ENCODE data around the gene TPRA1. TPM values are rescaled to one million over a fixed set of nuclear protein-coding genes. Genes with fewer than 3 reads are reported as not detected.

The TPRA1 gene
- total RNA-seq, 2 donors from 2014 or later, result 12.5 to 16.6 TPM

DNA sequence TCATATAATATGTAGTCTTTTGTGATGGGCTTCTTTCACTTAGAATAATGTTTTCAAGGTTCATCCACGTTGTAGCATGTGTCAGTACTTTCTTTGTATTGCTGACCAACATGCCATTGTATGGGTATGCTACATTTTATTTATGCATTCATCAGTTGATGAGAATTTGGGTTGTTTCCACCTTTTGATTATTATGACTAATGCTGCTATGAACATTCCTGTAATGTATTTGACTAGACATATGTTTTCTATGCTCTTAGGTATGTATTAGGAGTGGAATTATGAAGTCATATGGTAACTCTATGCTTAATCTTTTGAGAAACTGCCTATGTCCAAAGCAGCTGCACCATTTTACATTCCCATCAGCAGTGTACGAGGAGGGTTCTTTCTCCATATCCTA is 35.3 kb upstream of the TPRA1 start:
- no peaks in the 10 kb centered on the region for H3K9me3 ChIP-seq (ENCODE audit: control insufficient read depth, low read length, poor library complexity, severe bottlenecking)
- ATAC-seq (no peak), DNase-seq (no peak)
- Mint-ChIP-seq H3K27me3 (peaks cover 13% of the 10 kb centered on the region), H3K4me1 (peaks cover 31% of the 10 kb centered on the region), H3K27ac (no peak overlapping the region), H3K4me3 (no peak overlapping the region), H3K36me3 (ENCODE audit: low read depth) (peaks cover 6% of the 10 kb centered on the region)

GRCh38 chr3:127624063-127624462 is 33.5 kb upstream of the TPRA1 start:
- H3K4me3 Mint-ChIP-seq, result no peak overlapping the region
- H3K27ac Mint-ChIP-seq, result no peak overlapping the region
- H3K36me3 Mint-ChIP-seq (ENCODE audit: low read depth), result peaks cover 1% of the 10 kb centered on the region
- ATAC-seq (no peak), DNase-seq (no peak)
- H3K9me3 ChIP-seq (ENCODE audit: control insufficient read depth, low read length, poor library complexity, severe bottlenecking), result no peaks in the 10 kb centered on the region
- no peaks in the 10 kb centered on the region for H3K27me3 Mint-ChIP-seq
- H3K4me1 Mint-ChIP-seq, result peaks cover 20% of the 10 kb centered on the region

DNA sequence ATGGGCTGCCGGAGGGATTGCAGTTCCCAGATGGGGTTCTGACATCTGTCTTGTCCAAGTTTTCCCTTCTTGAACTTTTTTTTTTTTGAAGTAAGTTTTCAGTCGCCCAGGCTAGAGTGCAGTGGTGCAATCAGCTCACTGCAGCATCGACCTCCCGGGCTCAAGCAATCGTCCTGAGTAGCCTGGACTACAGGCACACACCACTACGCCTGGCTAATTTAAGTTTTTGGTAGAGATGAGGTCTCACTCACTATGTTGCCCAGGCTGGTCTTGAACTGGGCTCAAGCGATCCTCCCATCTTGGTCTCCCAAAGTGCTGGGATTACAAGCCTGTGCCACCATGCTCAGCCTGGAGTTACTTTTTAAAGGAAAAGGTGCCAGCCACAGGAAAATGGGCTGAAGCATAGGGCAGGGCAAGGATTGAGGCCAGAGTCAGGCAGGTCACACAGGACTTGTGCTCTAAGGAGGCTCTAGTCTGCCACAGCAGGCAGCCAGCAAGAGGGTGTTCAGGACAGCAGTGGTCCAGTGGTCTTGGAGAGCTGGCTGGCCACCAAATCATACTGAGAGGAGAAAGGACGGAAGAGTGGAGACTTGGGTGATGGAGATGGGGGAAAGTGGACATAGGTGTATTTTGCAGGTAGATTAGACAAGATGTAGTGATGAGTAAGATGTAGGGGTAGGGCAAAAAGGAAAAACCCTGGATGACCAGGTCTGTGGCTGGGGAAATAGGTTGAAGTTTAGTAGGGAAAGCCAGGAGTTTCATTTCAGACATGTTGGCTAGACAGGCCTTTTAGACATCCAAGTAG is 32.4 kb upstream of the TPRA1 start:
- Mint-ChIP-seq H3K36me3 (ENCODE audit: low read depth) (peaks cover 11% of the 10 kb centered on the region), H3K4me3 (no peak overlapping the region), H3K4me1 (peaks cover 14% of the 10 kb centered on the region), H3K27ac (no peak overlapping the region), H3K27me3 (no peaks in the 10 kb centered on the region)
- no peaks in the 10 kb centered on the region for H3K9me3 ChIP-seq (ENCODE audit: control insufficient read depth, low read length, poor library complexity, severe bottlenecking)
- ATAC-seq (no peak), DNase-seq (no peak)

- H3K9me3 ChIP-seq (ENCODE audit: control insufficient read depth, low read length, poor library complexity, severe bottlenecking), result no peaks in the 10 kb centered on the region
- Mint-ChIP-seq H3K4me1 (peaks cover 5% of the 10 kb centered on the region), H3K27ac (no peak overlapping the region), H3K27me3 (no peaks in the 10 kb centered on the region), H3K36me3 (ENCODE audit: low read depth) (peaks cover 11% of the 10 kb centered on the region), H3K4me3 (no peak overlapping the region)
- DNase-seq (no peak), ATAC-seq (no peak)
Observed at GRCh38 chr3:127622031-127622430, 31.5 kb upstream of the TPRA1 start.

DNA sequence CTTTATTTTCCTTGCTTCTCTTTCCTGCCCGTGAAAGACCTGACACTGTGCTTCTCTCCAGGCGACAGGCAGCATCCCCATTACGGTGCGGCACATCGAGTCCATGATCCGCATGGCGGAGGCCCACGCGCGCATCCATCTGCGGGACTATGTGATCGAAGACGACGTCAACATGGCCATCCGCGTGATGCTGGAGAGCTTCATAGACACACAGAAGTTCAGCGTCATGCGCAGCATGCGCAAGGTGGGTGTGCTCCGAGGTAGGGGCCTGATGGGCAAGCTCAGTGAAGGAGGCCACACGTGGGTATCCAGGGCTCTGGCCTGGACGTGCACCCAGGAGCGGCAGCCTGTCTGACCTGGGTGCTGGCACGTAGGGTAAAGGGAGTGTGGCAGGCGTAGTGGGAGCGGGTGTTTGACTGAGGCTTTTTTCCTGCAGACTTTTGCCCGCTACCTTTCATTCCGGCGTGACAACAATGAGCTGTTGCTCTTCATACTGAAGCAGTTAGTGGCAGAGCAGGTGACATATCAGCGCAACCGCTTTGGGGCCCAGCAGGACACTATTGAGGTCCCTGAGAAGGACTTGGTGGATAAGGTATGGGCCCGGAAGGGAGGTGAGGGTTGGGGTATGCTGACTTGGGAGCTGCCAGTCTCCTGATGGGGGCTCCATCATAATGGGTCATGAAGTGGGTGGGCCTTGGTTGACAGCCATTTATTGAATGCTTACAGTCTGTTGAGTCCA is 30.3 kb upstream of the TPRA1 start:
- Mint-ChIP-seq H3K27me3 (no peaks in the 10 kb centered on the region), H3K36me3 (ENCODE audit: low read depth) (peaks cover 15% of the 10 kb centered on the region), H3K4me3 (no peak overlapping the region), H3K4me1 (no peaks in the 10 kb centered on the region), H3K27ac (no peak overlapping the region)
- no peaks in the 10 kb centered on the region for H3K9me3 ChIP-seq (ENCODE audit: control insufficient read depth, low read length, poor library complexity, severe bottlenecking)
- ATAC-seq (no peak), DNase-seq (no peak)

DNA sequence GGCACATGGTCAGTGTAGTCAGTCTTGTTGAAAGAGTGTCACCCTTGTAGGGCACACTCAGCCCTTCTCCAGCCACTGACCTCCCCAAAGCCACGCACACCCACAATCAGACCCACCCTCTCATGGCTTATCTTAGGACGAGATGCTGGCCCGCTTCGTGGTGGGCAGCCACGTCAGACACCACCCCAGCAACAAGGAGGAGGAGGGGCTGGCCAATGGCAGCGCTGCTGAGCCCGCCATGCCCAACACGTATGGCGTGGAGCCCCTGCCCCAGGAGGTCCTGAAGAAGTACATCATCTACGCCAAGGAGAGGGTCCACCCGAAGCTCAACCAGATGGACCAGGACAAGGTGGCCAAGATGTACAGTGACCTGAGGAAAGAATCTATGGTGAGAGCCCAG is 28.4 kb upstream of the TPRA1 start:
- H3K9me3 ChIP-seq (ENCODE audit: control insufficient read depth, low read length, poor library complexity, severe bottlenecking), result no peaks in the 10 kb centered on the region

DNA sequence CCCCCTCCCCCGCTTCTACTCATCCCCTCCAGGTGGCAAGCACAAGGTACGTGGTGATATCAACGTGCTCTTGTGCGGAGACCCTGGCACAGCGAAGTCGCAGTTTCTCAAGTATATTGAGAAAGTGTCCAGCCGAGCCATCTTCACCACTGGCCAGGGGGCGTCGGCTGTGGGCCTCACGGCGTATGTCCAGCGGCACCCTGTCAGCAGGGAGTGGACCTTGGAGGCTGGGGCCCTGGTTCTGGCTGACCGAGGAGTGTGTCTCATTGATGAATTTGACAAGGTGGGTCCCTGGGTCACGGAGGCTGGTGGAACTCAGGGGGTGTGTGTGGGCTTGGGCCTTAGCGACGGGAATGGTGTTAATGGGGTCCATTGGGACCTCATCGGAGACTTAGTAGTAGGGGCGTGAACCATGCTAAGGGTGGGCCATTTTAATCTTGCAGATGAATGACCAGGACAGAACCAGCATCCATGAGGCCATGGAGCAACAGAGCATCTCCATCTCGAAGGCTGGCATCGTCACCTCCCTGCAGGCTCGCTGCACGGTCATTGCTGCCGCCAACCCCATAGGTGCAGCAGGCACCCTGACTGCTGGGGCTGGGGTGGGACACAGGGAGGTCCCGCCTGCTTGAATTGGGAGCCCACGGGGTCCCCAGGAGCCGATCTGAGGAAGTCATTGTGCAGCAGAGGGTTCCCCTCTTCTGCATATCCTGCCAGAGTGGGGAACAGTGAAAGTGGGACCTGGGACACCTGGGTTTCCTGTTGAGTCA is 26.5 kb upstream of the TPRA1 start:
- no peak overlapping the region for H3K4me3 Mint-ChIP-seq
- no peaks in the 10 kb centered on the region for H3K9me3 ChIP-seq (ENCODE audit: control insufficient read depth, low read length, poor library complexity, severe bottlenecking)
- no peak for ATAC-seq
- peaks cover 5% of the 10 kb centered on the region for H3K4me1 Mint-ChIP-seq
- H3K27ac Mint-ChIP-seq, result peak overlapping the region; percentile 19
- peaks cover 17% of the 10 kb centered on the region for H3K36me3 Mint-ChIP-seq (ENCODE audit: low read depth)
- no peak for DNase-seq
- H3K27me3 Mint-ChIP-seq, result no peaks in the 10 kb centered on the region

More for the DNA sequence above, 28.4 kb upstream of the TPRA1 start:
- H3K4me1 Mint-ChIP-seq, result peaks cover 5% of the 10 kb centered on the region
- H3K27ac Mint-ChIP-seq, result peak overlapping the region; percentile 29
- no peaks in the 10 kb centered on the region for H3K27me3 Mint-ChIP-seq
- ATAC-seq, result no peak
- peaks cover 15% of the 10 kb centered on the region for H3K36me3 Mint-ChIP-seq (ENCODE audit: low read depth)
- H3K4me3 Mint-ChIP-seq, result no peak overlapping the region
- DNase-seq, result no peak

DNA sequence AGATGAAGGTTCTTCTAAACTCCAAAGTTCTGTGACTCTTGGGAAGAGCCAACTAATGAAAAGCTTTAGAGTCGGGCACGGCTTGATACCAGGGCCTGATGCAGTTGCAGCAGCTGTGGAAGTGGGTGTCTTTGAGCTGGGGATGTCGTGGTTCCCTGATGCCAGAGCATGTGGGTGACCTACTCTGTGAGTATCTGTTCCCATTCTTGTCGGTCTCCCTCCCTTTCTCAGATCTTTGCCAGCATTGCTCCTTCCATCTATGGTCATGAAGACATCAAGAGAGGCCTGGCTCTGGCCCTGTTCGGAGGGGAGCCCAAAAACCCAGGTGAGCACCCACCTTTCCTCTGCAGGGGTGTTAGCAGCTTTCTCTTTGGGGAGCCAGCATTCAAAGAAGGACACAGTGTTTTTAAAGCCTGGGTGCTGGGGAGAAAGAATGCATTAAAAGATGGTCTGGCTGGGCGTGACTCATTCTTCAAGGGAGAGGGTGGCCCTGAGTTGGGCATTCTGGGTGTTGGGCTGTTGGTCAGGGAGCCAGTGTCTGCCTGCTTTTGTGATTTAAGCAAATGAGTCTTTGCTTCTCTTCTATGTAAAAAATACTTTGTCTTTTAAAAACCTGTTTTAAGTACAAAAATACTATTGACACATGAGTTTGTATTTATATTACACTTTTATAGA is 25.2 kb upstream of the TPRA1 start:
- H3K27me3 Mint-ChIP-seq, result no peaks in the 10 kb centered on the region
- ATAC-seq (no peak), DNase-seq (no peak)
- peaks cover 19% of the 10 kb centered on the region for H3K36me3 Mint-ChIP-seq (ENCODE audit: low read depth)
- H3K4me1 Mint-ChIP-seq, result peaks cover 5% of the 10 kb centered on the region
- H3K27ac Mint-ChIP-seq, result no peak overlapping the region
- H3K9me3 ChIP-seq (ENCODE audit: control insufficient read depth, low read length, poor library complexity, severe bottlenecking), result no peaks in the 10 kb centered on the region
- H3K4me3 Mint-ChIP-seq, result no peak overlapping the region

- H3K27ac Mint-ChIP-seq, result peak overlapping the region; percentile 29
- no peak for ATAC-seq
- no peaks in the 10 kb centered on the region for H3K27me3 Mint-ChIP-seq
- DNase-seq, result no peak
- no peak overlapping the region for H3K4me3 Mint-ChIP-seq
- no peaks in the 10 kb centered on the region for H3K9me3 ChIP-seq (ENCODE audit: control insufficient read depth, low read length, poor library complexity, severe bottlenecking)
- H3K36me3 Mint-ChIP-seq (ENCODE audit: low read depth), result peaks cover 19% of the 10 kb centered on the region
- H3K4me1 Mint-ChIP-seq, result peaks cover 8% of the 10 kb centered on the region
Observed at GRCh38 chr3:127614928-127615589, 24.5 kb upstream of the TPRA1 start.

DNA sequence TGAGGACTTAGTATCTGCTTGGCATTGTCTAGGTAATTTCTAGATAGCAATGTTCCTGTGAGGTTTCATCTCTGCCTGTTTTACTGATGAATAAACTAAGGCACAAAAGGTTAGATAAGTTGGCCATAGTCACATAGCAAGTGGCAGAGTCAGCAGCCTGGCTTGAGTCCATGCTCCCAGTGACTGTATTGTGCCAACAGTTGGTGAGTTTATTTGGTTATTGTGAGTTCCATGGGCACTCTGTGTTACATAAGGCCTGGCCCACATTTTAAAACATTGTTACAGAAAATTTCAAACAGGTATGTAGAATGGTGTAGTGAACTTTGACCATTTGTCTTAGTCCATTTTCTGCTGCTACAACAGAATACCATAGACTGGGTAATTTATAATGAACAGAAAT is 22.9 kb upstream of the TPRA1 start:
- H3K9me3 ChIP-seq (ENCODE audit: control insufficient read depth, low read length, poor library complexity, severe bottlenecking), result no peaks in the 10 kb centered on the region
- H3K36me3 Mint-ChIP-seq (ENCODE audit: low read depth), result peaks cover 17% of the 10 kb centered on the region

DNA sequence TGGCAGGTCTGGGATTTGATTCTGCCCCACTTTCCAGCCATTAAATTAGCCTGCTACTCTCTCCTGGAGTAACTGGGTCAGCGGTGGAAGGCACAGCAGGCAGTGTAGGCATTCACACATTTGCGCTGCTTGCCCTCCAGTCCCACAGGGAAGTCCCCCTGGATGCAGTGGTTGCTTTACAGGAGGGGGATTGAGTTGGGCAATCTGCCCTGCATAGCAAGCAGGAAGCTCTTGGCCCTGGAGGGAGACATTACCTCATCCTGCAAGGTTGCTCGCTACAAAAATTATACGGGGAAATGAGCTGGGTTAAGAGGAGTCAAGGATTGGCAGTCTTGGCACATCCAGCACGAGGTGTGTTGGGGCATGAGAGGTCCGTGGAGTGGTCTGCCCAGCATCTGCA is 22.4 kb upstream of the TPRA1 start:
- ATAC-seq (no peak), DNase-seq (no peak)
- no peaks in the 10 kb centered on the region for H3K27me3 Mint-ChIP-seq
- H3K9me3 ChIP-seq (ENCODE audit: control insufficient read depth, low read length, poor library complexity, severe bottlenecking), result no peaks in the 10 kb centered on the region
- peaks cover 8% of the 10 kb centered on the region for H3K4me1 Mint-ChIP-seq
- H3K27ac Mint-ChIP-seq, result no peak overlapping the region
- peaks cover 14% of the 10 kb centered on the region for H3K36me3 Mint-ChIP-seq (ENCODE audit: low read depth)
- no peak overlapping the region for H3K4me3 Mint-ChIP-seq

More for the DNA sequence above, 22.9 kb upstream of the TPRA1 start:
- Mint-ChIP-seq H3K4me1 (peaks cover 8% of the 10 kb centered on the region), H3K4me3 (no peak overlapping the region), H3K27ac (no peak overlapping the region), H3K27me3 (no peaks in the 10 kb centered on the region)
- no peak for ATAC-seq
- DNase-seq, result no peak

DNA sequence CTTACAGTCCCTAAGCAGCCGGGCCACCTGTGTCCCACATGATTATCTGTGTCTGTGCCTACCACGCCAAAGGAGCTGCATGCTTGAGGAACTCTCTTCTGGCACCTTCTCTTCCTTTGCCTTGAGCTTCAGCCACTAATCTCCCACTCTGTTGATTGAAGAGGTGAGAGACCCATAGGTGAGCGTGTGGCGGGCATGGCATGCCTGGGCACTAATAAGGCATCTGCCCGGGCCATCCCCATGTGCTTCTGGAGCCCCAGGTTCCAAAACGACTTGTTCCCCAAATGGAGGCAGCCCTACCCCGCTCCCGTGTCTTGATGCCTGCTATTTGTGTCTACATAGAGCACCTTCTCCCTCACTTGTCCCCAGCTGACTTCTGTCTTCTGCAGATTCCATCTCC is 20.7 kb upstream of the TPRA1 start:
- Mint-ChIP-seq H3K36me3 (ENCODE audit: low read depth) (peaks cover 11% of the 10 kb centered on the region), H3K27ac (no peak overlapping the region), H3K27me3 (no peaks in the 10 kb centered on the region), H3K4me3 (no peak overlapping the region), H3K4me1 (peaks cover 10% of the 10 kb centered on the region)
- no peaks in the 10 kb centered on the region for H3K9me3 ChIP-seq (ENCODE audit: control insufficient read depth, low read length, poor library complexity, severe bottlenecking)
- no peak for ATAC-seq
- DNase-seq, result no peak

All from T-helper 17 cell (primary cell).